ENCODE measurements around the gene CPNE9.

CPNE9 gene

DNA sequence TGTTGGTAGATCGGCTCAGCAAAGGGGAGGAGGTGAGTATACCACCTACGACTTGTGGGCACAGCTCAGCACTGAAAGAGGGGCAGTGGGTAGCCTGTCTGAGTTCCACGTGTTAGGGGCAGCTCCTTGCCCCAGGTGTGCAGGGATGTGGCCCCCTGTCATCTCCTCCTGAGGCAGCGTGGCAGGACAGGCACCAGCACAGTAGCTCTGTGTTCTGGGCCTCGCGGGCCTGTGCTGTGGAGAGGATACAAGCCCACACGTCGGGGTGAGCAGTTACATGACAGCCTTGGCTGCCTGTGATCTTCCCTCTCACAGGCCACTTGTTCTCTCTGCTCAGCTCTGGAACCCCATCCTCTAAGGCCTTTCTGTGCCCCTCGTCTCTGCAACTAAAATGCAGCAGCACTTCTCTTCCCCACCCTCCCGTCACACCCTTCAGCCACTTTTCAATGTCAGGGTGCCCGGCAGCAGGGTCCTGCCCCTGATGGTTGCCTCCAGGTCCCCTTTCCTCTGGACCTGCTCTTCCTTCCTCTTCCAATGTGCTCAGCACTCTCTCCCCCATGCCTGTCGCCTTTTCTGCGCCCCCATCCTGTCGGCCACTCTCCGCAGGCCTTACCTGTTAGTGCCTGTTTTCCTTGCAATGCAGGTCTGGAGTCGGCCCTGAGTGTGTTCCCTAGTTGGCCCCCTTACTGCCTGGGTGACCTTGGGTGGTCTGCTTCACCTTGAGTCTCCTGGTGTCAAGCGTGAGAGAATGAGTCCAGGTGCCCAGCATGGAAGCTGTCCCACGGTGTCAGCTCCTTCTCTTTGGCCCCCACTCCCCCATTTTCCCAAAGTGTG, 18.2 kb upstream of the CPNE9 start:
- no peak overlapping the region for H3K4me3 ChIP-seq (ENCODE audit: low read depth, low read length)
- no peak for DNase-seq
- TF ChIP-seq, protein P1, sequence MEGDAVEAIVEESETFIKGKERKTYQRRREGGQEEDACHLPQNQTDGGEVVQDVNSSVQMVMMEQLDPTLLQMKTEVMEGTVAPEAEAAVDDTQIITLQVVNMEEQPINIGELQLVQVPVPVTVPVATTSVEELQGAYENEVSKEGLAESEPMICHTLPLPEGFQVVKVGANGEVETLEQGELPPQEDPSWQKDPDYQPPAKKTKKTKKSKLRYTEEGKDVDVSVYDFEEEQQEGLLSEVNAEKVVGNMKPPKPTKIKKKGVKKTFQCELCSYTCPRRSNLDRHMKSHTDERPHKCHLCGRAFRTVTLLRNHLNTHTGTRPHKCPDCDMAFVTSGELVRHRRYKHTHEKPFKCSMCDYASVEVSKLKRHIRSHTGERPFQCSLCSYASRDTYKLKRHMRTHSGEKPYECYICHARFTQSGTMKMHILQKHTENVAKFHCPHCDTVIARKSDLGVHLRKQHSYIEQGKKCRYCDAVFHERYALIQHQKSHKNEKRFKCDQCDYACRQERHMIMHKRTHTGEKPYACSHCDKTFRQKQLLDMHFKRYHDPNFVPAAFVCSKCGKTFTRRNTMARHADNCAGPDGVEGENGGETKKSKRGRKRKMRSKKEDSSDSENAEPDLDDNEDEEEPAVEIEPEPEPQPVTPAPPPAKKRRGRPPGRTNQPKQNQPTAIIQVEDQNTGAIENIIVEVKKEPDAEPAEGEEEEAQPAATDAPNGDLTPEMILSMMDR (IDR thresholded peaks at IDR 0.05; ENCODE audit: low read depth, low read length), result no peak
- H3K27me3 ChIP-seq, result no peaks in the 10 kb centered on the region
- peaks cover 1% of the 10 kb centered on the region; the same call in 1 of the 2 replicates for H3K4me1 ChIP-seq
- H3K9me3 ChIP-seq, result no peaks in the 10 kb centered on the region
- H3K36me3 ChIP-seq, result no peaks in the 10 kb centered on the region

DNA sequence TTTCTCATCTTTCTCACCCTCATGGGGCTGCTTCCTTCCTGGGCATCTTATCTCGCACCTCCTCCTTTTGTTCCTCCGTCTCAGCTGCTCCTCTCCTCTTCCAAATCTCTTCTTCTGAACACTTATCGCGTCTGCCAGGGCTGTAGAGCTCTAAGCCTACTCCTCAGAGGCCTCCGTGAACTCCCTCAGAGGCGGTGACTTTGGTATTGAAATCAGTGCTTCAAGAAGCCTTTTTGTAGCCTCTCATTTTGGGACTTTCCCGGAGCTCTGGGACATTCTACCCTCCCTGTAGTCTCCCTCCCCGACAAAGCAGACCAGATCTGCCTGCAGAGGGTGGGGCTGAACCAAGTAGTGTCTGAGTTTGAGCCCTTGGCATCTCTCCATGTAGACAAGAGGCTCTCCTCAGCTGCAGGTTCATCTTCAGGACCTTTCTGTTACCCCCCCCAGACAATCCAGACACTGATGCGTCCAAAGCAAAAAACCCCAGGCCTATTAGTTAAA, 17.5 kb upstream of the CPNE9 start:
- no peak for DNase-seq
- no peak overlapping the region for H3K4me3 ChIP-seq (ENCODE audit: low read depth, low read length)
- H3K36me3 ChIP-seq, result no peaks in the 10 kb centered on the region

DNA sequence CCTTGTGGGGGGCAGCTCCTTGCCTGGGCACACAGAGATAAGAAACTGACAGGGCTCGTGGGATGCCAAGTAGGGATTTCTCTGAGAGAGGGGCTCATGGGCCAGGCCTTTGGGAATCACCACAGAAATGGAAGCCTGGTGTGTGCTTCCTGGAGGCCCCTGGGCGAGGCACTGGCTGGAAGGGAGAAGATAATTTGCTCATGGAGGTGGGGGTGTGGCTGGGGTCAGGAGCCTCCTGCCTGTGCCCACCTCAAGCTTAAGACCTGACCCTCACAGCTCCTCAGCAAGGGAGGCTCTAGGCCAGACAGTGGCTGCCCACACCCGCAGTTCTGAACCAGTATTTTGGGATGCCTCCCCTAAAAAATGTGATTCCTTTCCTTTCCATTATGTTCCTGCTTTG, 16.9 kb upstream of the CPNE9 start:
- no peaks in the 10 kb centered on the region for H3K36me3 ChIP-seq
- H3K4me1 ChIP-seq, result peaks cover 10% of the 10 kb centered on the region
- TF ChIP-seq, protein P1 (IDR thresholded peaks at IDR 0.05; ENCODE audit: low read depth, low read length), result no peak
- H3K27me3 ChIP-seq, result no peaks in the 10 kb centered on the region
- H3K9me3 ChIP-seq, result no peaks in the 10 kb centered on the region
- DNase-seq, result no peak
- H3K4me3 ChIP-seq (ENCODE audit: low read depth, low read length), result no peak overlapping the region

More for the DNA sequence above, 17.5 kb upstream of the CPNE9 start:
- Histone ChIP-seq H3K27me3 (no peaks in the 10 kb centered on the region), H3K9me3 (no peaks in the 10 kb centered on the region), H3K4me1 (peaks cover 5% of the 10 kb centered on the region)
- TF ChIP-seq, protein P1 (IDR thresholded peaks at IDR 0.05; ENCODE audit: low read depth, low read length), result no peak

DNA sequence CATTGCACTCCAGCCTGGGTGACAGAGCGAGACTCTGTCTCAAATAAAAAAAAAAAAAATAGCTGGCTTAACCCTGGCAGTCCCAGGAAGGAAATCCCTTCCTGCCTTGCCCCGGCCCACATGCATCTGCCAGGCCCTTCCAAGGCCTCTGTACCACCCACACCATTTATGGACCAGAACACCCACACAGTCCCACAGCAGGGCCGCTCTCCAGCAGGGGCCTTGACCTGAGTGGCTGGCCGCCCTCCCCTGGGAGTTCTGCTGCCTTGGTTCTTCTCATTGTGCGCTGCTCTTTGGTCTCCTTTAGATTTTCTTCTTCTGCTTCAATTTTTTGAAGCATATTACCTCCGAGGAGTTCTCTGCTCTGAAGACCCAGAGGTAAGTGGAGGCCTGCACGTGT, 16.1 kb upstream of the CPNE9 start:
- no peak for DNase-seq
- no peak overlapping the region for H3K4me3 ChIP-seq (ENCODE audit: low read depth, low read length)
- H3K27me3 ChIP-seq, result no peaks in the 10 kb centered on the region
- TF ChIP-seq, protein P1 (IDR thresholded peaks at IDR 0.05; ENCODE audit: low read depth, low read length), result no peak
- H3K9me3 ChIP-seq, result no peaks in the 10 kb centered on the region
- H3K36me3 ChIP-seq, result no peaks in the 10 kb centered on the region
- peaks cover 13% of the 10 kb centered on the region for H3K4me1 ChIP-seq

DNA sequence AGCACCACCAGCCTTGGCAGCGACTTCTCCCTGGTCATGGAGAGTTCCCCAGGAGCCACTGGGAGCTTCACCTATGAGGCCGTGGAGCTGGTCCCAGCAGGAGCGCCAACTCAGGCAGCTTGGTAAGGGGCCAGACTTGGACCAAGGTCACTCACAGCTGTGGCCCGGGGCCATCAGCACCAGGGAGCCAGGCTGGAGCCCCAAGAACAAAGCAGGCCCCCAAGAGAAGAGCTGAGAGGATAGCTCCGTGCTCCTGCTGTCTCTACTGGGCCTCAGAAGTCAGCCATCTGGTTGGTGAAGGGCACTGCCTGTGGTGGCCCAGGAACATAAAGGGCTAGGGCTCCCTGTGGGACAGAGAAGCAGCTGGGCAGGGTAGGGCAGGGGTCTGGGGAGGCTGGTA, 14.7 kb upstream of the CPNE9 start:
- TF ChIP-seq, protein P1 (IDR thresholded peaks at IDR 0.05; ENCODE audit: low read depth, low read length), result no peak
- Histone ChIP-seq H3K9me3 (no peaks in the 10 kb centered on the region), H3K4me1 (peaks cover 13% of the 10 kb centered on the region), H3K27me3 (no peaks in the 10 kb centered on the region), H3K4me3 (ENCODE audit: low read depth, low read length) (no peak overlapping the region), H3K36me3 (no peaks in the 10 kb centered on the region)
- no peak for DNase-seq

DNA sequence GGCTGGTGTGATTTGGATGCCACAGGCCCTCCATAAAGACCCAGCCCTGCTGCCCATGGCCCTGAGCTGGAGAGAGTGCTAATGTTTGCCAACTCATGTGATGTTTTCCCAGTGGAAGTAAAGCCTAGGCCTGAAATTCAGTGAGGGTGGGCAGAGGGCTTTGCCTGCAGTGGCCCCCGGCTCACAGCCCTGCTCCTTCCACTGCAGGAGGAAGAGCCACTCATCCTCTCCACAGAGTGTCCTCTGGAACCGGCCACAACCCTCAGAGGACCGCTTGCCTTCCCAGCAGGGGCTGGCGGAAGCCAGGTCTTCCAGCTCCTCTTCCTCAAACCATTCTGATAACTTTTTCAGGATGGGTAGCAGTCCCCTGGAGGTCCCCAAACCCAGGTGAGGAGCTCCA, 13.9 kb upstream of the CPNE9 start:
- no peaks in the 10 kb centered on the region for H3K27me3 ChIP-seq
- H3K4me3 ChIP-seq (ENCODE audit: low read depth, low read length), result no peak overlapping the region
- H3K36me3 ChIP-seq, result no peaks in the 10 kb centered on the region
- no peaks in the 10 kb centered on the region for H3K9me3 ChIP-seq
- peaks cover 13% of the 10 kb centered on the region for H3K4me1 ChIP-seq
- TF ChIP-seq, protein P1 (IDR thresholded peaks at IDR 0.05; ENCODE audit: low read depth, low read length), result no peak
- DNase-seq, result no peak
